ENCODE results near the gene NR3C2.

The NR3C2 gene

DNA sequence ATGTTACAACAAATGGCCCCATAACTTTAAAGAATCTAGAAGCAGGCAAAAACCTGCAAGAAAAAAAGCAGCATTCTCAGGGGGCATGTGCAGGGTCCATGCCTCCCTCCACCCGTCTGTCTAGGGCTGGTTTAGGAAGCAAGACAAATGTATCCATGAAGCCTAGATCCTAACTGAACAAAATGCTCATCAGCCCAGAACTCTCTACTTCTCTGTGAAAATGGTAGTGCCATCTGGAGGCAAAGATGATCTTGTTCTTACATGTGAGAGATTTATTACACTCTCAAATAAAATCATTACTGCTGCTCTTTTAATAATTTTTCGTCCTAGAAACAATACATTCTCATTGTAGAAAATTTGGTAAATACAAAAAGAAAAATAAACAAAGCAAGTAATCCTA lies 26.7 kb downstream of the NR3C2 start:
- H3K27me3 ChIP-seq (replicated peaks; ENCODE audit: insufficient read depth, low read length): no peaks in the 10 kb centered on the region
- DNase-seq: no peak

GRCh38 chr4:148412460-148412994 lies 29.7 kb downstream of the NR3C2 start:
- Histone ChIP-seq H3K9ac (ENCODE audit: low read length) (no peak overlapping the region), H3K27ac (ENCODE audit: low read length) (no peak overlapping the region), H3K4me2 (ENCODE audit: low read depth, low read length) (no peak overlapping the region), H3K36me3 (replicated peaks; ENCODE audit: insufficient read depth, low read length) (no peaks in the 10 kb centered on the region), H4K20me1 (ENCODE audit: insufficient read depth, low read length) (no peaks in the 10 kb centered on the region), H3K9me3 (replicated peaks; ENCODE audit: insufficient read depth, low read length) (no peaks in the 10 kb centered on the region), H3K4me1 (ENCODE audit: low read length) (no peaks in the 10 kb centered on the region), H3K4me3 (ENCODE audit: low read length) (no peak overlapping the region), H3K27me3 (replicated peaks; ENCODE audit: insufficient read depth, low read length) (no peaks in the 10 kb centered on the region), H3K79me2 (ENCODE audit: low read length) (no peaks in the 10 kb centered on the region), H2AFZ (ENCODE audit: low read length) (no peak overlapping the region), H3K9me2 (replicated peaks; ENCODE audit: insufficient read depth, low read length) (no peaks in the 10 kb centered on the region), H3F3A (ENCODE audit: insufficient read depth, low read length) (no peaks in the 10 kb centered on the region)
- no peak for DNase-seq
- no peak for TF ChIP-seq EZH2 (optimal IDR thresholded peaks at IDR 0.05; ENCODE audit: low read depth, low read length)
- TF ChIP-seq EZH2phosphoT487 (IDR thresholded peaks at IDR 0.05; ENCODE audit: low read length): no peak

More for the DNA sequence above, 26.7 kb downstream of the NR3C2 start:
- Histone ChIP-seq H3K4me3 (ENCODE audit: low read length) (no peak overlapping the region), H3F3A (ENCODE audit: insufficient read depth, low read length) (no peaks in the 10 kb centered on the region), H4K20me1 (ENCODE audit: insufficient read depth, low read length) (no peaks in the 10 kb centered on the region), H3K36me3 (replicated peaks; ENCODE audit: insufficient read depth, low read length) (no peaks in the 10 kb centered on the region), H3K79me2 (ENCODE audit: low read length) (no peaks in the 10 kb centered on the region), H3K4me2 (ENCODE audit: low read depth, low read length) (no peak overlapping the region), H2AFZ (ENCODE audit: low read length) (no peak overlapping the region), H3K9me3 (replicated peaks; ENCODE audit: insufficient read depth, low read length) (no peaks in the 10 kb centered on the region), H3K9ac (ENCODE audit: low read length) (no peak overlapping the region), H3K9me2 (replicated peaks; ENCODE audit: insufficient read depth, low read length) (no peaks in the 10 kb centered on the region), H3K4me1 (ENCODE audit: low read length) (no peaks in the 10 kb centered on the region), H3K27ac (ENCODE audit: low read length) (no peak overlapping the region)
- TF ChIP-seq EZH2phosphoT487 (IDR thresholded peaks at IDR 0.05; ENCODE audit: low read length) (no peak), CTCF (IDR thresholded peaks at IDR 0.05; ENCODE audit: low read length) (no peak), EZH2 (optimal IDR thresholded peaks at IDR 0.05; ENCODE audit: low read depth, low read length) (no peak)

DNA sequence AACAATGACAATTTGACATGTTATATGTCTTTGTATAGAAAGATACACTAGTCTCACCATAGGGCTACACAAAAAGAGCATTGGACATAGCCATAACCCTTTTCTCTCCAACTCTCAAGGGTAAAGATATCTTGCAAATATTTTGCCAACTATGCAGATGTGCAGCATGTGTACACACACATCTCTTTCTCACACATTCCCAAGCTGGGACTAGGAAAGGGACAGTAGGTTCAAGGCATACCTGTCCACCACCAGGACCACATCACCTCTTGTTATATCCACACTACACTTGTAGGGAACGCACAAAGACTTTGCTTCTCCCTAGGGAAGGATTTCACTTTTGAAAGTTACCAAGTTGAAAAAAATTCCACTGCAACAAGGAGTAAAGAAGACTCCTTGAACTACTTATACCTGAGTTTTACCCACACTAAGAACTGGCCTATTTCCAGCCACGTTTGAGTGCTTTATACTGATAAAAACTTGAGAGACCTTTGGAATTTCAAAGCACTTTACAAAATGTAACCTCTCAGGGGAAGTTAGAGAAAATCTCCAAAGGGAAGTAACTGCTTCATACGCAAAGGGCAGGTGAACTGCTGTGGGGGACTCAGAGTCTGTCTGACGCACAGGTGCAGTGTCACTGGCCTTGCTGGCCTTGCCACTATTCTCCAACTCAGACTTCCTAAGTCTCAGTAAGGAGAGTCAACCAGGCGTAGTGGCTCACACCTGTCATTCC lies 36.9 kb downstream of the NR3C2 start:
- no peak for TF ChIP-seq EZH2 (optimal IDR thresholded peaks at IDR 0.05; ENCODE audit: low read depth, low read length)
- no peak for TF ChIP-seq CTCF (IDR thresholded peaks at IDR 0.05; ENCODE audit: low read length)
- TF ChIP-seq EZH2phosphoT487 (IDR thresholded peaks at IDR 0.05; ENCODE audit: low read length): no peak
- H3K27me3 ChIP-seq (replicated peaks; ENCODE audit: insufficient read depth, low read length): no peaks in the 10 kb centered on the region
- no peak overlapping the region for H3K9ac ChIP-seq (ENCODE audit: low read length)
- DNase-seq: no peak
- H3K79me2 ChIP-seq (ENCODE audit: low read length): no peaks in the 10 kb centered on the region
- H3F3A ChIP-seq (ENCODE audit: insufficient read depth, low read length): no peaks in the 10 kb centered on the region
- no peak overlapping the region for H3K4me2 ChIP-seq (ENCODE audit: low read depth, low read length)
- no peak overlapping the region for H3K27ac ChIP-seq (ENCODE audit: low read length)
- no peaks in the 10 kb centered on the region for H4K20me1 ChIP-seq (ENCODE audit: insufficient read depth, low read length)
- no peak overlapping the region for H3K4me3 ChIP-seq (ENCODE audit: low read length)
- H3K36me3 ChIP-seq (replicated peaks; ENCODE audit: insufficient read depth, low read length): no peaks in the 10 kb centered on the region
- H3K9me2 ChIP-seq (replicated peaks; ENCODE audit: insufficient read depth, low read length): no peaks in the 10 kb centered on the region
- no peak overlapping the region for H2AFZ ChIP-seq (ENCODE audit: low read length)
- H3K9me3 ChIP-seq (replicated peaks; ENCODE audit: insufficient read depth, low read length): no peaks in the 10 kb centered on the region
- H3K4me1 ChIP-seq (ENCODE audit: low read length): no peaks in the 10 kb centered on the region

DNA sequence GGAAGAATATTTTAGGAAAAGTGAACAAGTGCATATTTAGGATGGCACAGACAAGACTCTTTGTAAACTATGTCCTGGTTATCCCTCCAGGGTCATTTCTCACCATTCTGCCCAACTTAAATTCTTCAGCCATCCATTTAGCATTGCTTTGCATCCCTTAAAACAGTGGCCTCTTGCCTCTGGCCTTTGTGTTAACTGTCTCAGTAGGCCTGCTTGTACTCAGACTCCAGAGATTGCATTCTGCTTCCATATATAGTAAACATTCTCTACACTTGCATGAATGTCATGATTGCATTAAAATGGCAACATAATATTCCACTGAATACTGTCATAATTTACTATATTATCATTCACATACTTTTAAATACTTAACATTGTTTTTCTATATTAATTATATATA lies 43.2 kb downstream of the NR3C2 start:
- Histone ChIP-seq H3K4me2 (ENCODE audit: low read depth, low read length) (no peak overlapping the region), H3K27me3 (replicated peaks; ENCODE audit: insufficient read depth, low read length) (no peaks in the 10 kb centered on the region), H3K9me2 (replicated peaks; ENCODE audit: insufficient read depth, low read length) (no peaks in the 10 kb centered on the region), H3K9ac (ENCODE audit: low read length) (no peak overlapping the region), H3K79me2 (ENCODE audit: low read length) (no peaks in the 10 kb centered on the region), H3F3A (ENCODE audit: insufficient read depth, low read length) (no peaks in the 10 kb centered on the region), H3K36me3 (replicated peaks; ENCODE audit: insufficient read depth, low read length) (no peaks in the 10 kb centered on the region), H3K9me3 (replicated peaks; ENCODE audit: insufficient read depth, low read length) (no peaks in the 10 kb centered on the region), H3K4me1 (ENCODE audit: low read length) (no peaks in the 10 kb centered on the region), H2AFZ (ENCODE audit: low read length) (no peak overlapping the region), H3K4me3 (ENCODE audit: low read length) (no peak overlapping the region), H3K27ac (ENCODE audit: low read length) (no peak overlapping the region), H4K20me1 (ENCODE audit: insufficient read depth, low read length) (no peaks in the 10 kb centered on the region)
- no peak for DNase-seq
- no peak for TF ChIP-seq EZH2phosphoT487 (IDR thresholded peaks at IDR 0.05; ENCODE audit: low read length)
- TF ChIP-seq CTCF (IDR thresholded peaks at IDR 0.05; ENCODE audit: low read length): no peak
- no peak for TF ChIP-seq EZH2 (optimal IDR thresholded peaks at IDR 0.05; ENCODE audit: low read depth, low read length)
